Osteoblast (primary cell): ENCODE data around the gene JAM2. TPM values are rescaled to one million over a fixed set of nuclear protein-coding genes. Genes with fewer than 3 reads are reported as not detected.

Experiments used
- DNase-seq: peaks from one replicate; pipeline ENCODE4 v3.0.0; 2011; ENCODE audit warnings: low spot score, mixed read lengths; ENCODE audit not compliant: insufficient read length; ENCODE audit errors: missing footprints
- H2AFZ ChIP-seq: 2 replicates; pipeline ENCODE4 v1.6.0; 2011; ENCODE audit warnings: mild to moderate bottlenecking, low read length
- H3K27ac ChIP-seq: 2 replicates; pipeline ENCODE4 v1.5.1; 2011; ENCODE audit warnings: mild to moderate bottlenecking, low read depth, low read length, moderate library complexity
- H3K27me3 ChIP-seq: 2 replicates; pipeline ENCODE4 v1.6.0; 2012; ENCODE audit warnings: mild to moderate bottlenecking, control low read depth, inconsistent platforms, low read length, moderate library complexity; ENCODE audit not compliant: insufficient read depth
- H3K36me3 ChIP-seq: 2 replicates; pipeline ENCODE4 v1.5.1; 2011; ENCODE audit warnings: mild to moderate bottlenecking, low read length, control low read depth, moderate library complexity; ENCODE audit not compliant: insufficient read depth
- H3K4me1 ChIP-seq: 2 replicates; pipeline ENCODE4 v1.5.1; 2011; ENCODE audit warnings: mild to moderate bottlenecking, low read length, control low read depth, moderate library complexity; ENCODE audit not compliant: insufficient read depth
- H3K4me2 ChIP-seq: 2 replicates; pipeline ENCODE4 v1.6.0; 2011; ENCODE audit warnings: mild to moderate bottlenecking, low read length; ENCODE audit not compliant: insufficient read depth
- H3K4me3 ChIP-seq: fragments of 200-600 bp; sonication (generic); 3 replicates; pipeline ENCODE4 v1.5.1; 2012; ENCODE audit warnings: mild to moderate bottlenecking, low read length, inconsistent platforms; ENCODE audit not compliant: insufficient read depth
- H3K79me2 ChIP-seq: 2 replicates; pipeline ENCODE4 v1.6.0; 2012; ENCODE audit warnings: mild to moderate bottlenecking, low read length, control low read depth, inconsistent platforms; ENCODE audit not compliant: insufficient read depth
- H3K9me3 ChIP-seq: 2 replicates; pipeline ENCODE4 v1.5.1; 2011; ENCODE audit warnings: low read depth, low read length, control low read depth
- H4K20me1 ChIP-seq: 2 replicates; pipeline ENCODE4 v1.6.0; 2012; ENCODE audit warnings: mild to moderate bottlenecking, low read length, control low read depth; ENCODE audit not compliant: insufficient read depth
- total RNA-seq: library from RNA; depleted of rRNA; stranded (reverse); fragments of >200 nt; gene quantifications from 2 replicates; pipeline ENCODE4 v1.2.3, GENCODE V29; 2012
- TF ChIP-seq, protein P1 (sequence below): IDR thresholded peaks from 2 replicates; pipeline ENCODE4 v1.5.1; 2011; ENCODE audit warnings: mild to moderate bottlenecking, low read depth, low read length, moderate library complexity; ENCODE audit errors: extremely low read depth

Gene JAM2
- total RNA-seq, 1 donor, result 1.1 TPM

DNA sequence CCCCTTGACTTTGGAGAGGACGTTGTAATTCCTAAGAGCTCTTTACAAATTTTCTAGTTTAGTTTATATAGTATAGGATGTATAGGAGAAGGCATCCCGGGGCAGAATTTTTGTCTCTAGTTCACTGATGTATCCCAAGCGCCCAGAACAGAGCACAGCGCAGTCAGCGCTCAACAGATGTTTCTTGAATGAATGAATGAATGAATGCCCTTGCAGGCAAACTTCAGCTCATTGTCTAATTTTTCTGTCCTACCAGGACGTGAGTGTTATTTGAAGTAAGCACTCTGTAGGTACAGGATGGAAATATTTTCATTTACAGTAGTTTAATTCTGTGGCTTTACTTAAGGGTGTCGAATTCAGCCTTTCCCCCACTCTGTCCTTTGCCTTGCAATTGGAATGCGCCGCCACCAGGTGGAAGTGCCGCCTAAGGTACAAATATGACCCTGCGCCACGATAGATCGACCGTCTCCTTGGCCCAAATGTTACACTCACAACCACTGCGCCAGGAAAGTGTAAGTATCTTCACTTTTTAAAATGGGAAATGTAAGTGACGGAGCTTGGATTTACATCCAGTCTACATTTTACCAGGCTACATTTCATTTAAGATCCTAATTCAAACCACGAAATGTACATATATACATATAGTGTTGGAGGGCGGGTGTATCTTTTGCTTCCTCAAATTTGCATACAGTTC lies 30.9 kb upstream of the JAM2 start:
- H3K27ac ChIP-seq, result peak overlapping the region; percentile 53
- peak overlapping the region; percentile 96 for H3K4me3 ChIP-seq

GRCh38 chr21:25614441-25614840 lies 24.6 kb upstream of the JAM2 start:
- no peaks in the 10 kb centered on the region for H3K79me2 ChIP-seq
- H3K4me3 ChIP-seq, result no peak overlapping the region
- no peak for DNase-seq
- H3K27me3 ChIP-seq, result no peaks in the 10 kb centered on the region
- no peaks in the 10 kb centered on the region for H3K4me1 ChIP-seq
- H3K9me3 ChIP-seq, result no peaks in the 10 kb centered on the region
- H3K36me3 ChIP-seq, result no peaks in the 10 kb centered on the region
- H3K27ac ChIP-seq, result no peak overlapping the region
- H4K20me1 ChIP-seq, result no peaks in the 10 kb centered on the region
- H3K4me2 ChIP-seq, result no peak overlapping the region
- TF ChIP-seq, protein P1, sequence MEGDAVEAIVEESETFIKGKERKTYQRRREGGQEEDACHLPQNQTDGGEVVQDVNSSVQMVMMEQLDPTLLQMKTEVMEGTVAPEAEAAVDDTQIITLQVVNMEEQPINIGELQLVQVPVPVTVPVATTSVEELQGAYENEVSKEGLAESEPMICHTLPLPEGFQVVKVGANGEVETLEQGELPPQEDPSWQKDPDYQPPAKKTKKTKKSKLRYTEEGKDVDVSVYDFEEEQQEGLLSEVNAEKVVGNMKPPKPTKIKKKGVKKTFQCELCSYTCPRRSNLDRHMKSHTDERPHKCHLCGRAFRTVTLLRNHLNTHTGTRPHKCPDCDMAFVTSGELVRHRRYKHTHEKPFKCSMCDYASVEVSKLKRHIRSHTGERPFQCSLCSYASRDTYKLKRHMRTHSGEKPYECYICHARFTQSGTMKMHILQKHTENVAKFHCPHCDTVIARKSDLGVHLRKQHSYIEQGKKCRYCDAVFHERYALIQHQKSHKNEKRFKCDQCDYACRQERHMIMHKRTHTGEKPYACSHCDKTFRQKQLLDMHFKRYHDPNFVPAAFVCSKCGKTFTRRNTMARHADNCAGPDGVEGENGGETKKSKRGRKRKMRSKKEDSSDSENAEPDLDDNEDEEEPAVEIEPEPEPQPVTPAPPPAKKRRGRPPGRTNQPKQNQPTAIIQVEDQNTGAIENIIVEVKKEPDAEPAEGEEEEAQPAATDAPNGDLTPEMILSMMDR, result no peak
- no peak overlapping the region for H2AFZ ChIP-seq

More for the DNA sequence above, 30.9 kb upstream of the JAM2 start:
- Histone ChIP-seq H3K27me3 (no peaks in the 10 kb centered on the region), H3K79me2 (peaks cover 27% of the 10 kb centered on the region), H3K9me3 (no peaks in the 10 kb centered on the region), H3K4me1 (peaks cover 15% of the 10 kb centered on the region), H4K20me1 (no peaks in the 10 kb centered on the region), H2AFZ (peak overlapping the region; percentile 98), H3K4me2 (peak overlapping the region; percentile 100), H3K36me3 (peaks cover 17% of the 10 kb centered on the region)
- TF ChIP-seq, protein P1, result peak; percentile 98
- peak; percentile 87 for DNase-seq

DNA sequence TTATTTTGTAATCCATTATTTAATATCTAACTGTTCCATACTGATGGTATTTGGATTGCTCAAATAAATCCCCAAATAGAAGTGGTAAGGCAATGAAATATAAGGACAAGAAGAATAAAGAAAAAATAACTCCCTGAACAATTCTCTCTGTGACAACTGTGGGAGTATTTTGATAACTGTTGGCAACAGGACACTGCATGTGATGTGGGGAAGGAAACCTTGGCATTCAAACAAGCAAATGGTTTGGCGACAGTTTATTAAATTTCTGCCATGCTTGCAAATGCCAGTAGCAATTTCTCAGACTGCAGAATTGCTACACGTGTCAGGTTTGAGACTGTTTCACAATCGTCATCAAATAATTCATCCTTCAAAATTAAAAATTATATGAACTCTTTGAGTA lies 23.2 kb upstream of the JAM2 start:
- H3K27me3 ChIP-seq, result no peaks in the 10 kb centered on the region
- no peaks in the 10 kb centered on the region for H3K9me3 ChIP-seq
- H3K4me2 ChIP-seq, result no peak overlapping the region
- H3K79me2 ChIP-seq, result no peaks in the 10 kb centered on the region
- DNase-seq, result no peak
- H3K4me1 ChIP-seq, result no peaks in the 10 kb centered on the region
- TF ChIP-seq, protein P1, result no peak
- H2AFZ ChIP-seq, result no peak overlapping the region
- no peak overlapping the region for H3K27ac ChIP-seq
- no peak overlapping the region for H3K4me3 ChIP-seq
- no peaks in the 10 kb centered on the region for H4K20me1 ChIP-seq
- no peaks in the 10 kb centered on the region for H3K36me3 ChIP-seq

DNA sequence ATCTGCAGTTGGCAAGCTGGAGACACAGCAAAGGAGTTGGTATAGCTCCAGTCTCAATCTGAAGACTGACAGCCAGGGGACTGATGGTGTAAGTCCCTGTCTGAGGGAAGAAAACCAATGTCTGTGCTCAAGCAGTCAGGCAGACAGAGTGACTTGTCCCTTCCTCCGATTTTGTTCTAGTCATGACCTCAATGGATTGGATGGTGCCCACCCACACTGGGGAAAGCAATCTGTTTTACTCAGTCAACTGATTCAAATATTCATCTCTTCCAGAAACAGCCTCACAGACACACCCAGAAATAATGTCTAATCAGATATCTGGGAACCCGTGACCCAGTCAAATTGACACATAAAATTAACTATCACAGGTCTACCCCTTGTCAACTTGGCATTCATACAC lies 19.9 kb upstream of the JAM2 start:
- Histone ChIP-seq H3K27ac (no peak overlapping the region), H2AFZ (no peak overlapping the region), H4K20me1 (no peaks in the 10 kb centered on the region), H3K4me1 (no peaks in the 10 kb centered on the region), H3K36me3 (no peaks in the 10 kb centered on the region), H3K79me2 (no peaks in the 10 kb centered on the region), H3K27me3 (no peaks in the 10 kb centered on the region), H3K9me3 (no peaks in the 10 kb centered on the region), H3K4me2 (no peak overlapping the region), H3K4me3 (no peak overlapping the region)
- TF ChIP-seq, protein P1, result no peak
- DNase-seq, result no peak
